Right lobe of liver (tissue), 6 donors: ENCODE data around the gene SDC4. TPM values are rescaled to one million over a fixed set of nuclear protein-coding genes. Genes with fewer than 3 reads are reported as not detected.

Experiments used
- ATAC-seq, 4 donors: fragments of 200-7000 bp; cut with Tn5 transposase; one replicate each; pipeline ENCODE4 v1.9.1; 2020; ENCODE audit warnings: mild to moderate bottlenecking in 4 of 4, moderate library complexity in 4 of 4
- DNase-seq, 3 donors: peaks; one replicate each; pipeline ENCODE4 v3.0.0-alpha.2; 2020
- H3K27ac ChIP-seq, 3 donors: fragments of 200-600 bp; one replicate each; pipeline ENCODE4 v1.8.0; 2022
- H3K27me3 ChIP-seq, 2 donors: fragments of 200-600 bp; one replicate each; pipeline ENCODE4 v1.8.0; 2022
- H3K36me3 ChIP-seq, 4 donors: fragments of 200-600 bp; sonication (generic) in 1 of 4; one replicate each; pipeline versions ENCODE4 v1.5.1 to v1.8.0; 2017 to 2022; ENCODE audit warnings: control low read depth in 1 of 4
- H3K4me1 ChIP-seq, 4 donors: fragments of 200-600 bp; sonication (generic) in 1 of 4; one replicate each; pipeline versions ENCODE4 v1.5.1 to v1.8.0; 2017 to 2022; ENCODE audit warnings: control low read depth in 1 of 4
- H3K4me3 ChIP-seq, 3 donors: fragments of 200-600 bp; one replicate each; pipeline ENCODE4 v1.8.0; 2022
- H3K9me3 ChIP-seq, 4 donors: fragments of 200-600 bp; sonication (generic) in 1 of 4; one replicate each; pipeline versions ENCODE4 v1.5.1 to v1.8.0; 2017 to 2022; ENCODE audit warnings: control low read depth in 1 of 4
- POLR2A ChIP-seq: fragments of 450-650 bp; IDR thresholded peaks from one replicate; pipeline ENCODE4 v1.6.1; 2017; ENCODE audit warnings: antibody characterized with exemption, mild to moderate bottlenecking
- WGBS: methylation state at CpG from one replicate; pipeline ENCODE4 v1.1.6; 2018; ENCODE audit warnings: low coverage, low lambda C conversion rate; ENCODE audit not compliant: insufficient coverage; ENCODE audit errors: missing lambda C conversion rate; 5-methylcytosine and 5-hydroxymethylcytosine counted together
- intact Hi-C, 2 donors: fragments of 100-400 bp; cut with DNase I; formaldehyde crosslinking; loops; one replicate each; pipeline versions ENCODE4 v1.11.2 to v1.14.1; 2022
- total RNA-seq, 6 experiments: library from RNA; depleted of rRNA in 2 of 6; stranded (reverse); fragments of >200 nt in 2 of 6; fragmentation: NEBNext Ultra II Directional in 3 of 6; extraction: Animal tissue kit (Norgen Biotek cat#: 25700) in 3 of 6; gene quantifications; one replicate each; pipeline versions ENCODE4 v1.1.0 to v1.2.4, GENCODE V29; 2016 to 2023
- TF ChIP-seq, protein P1 (sequence below), 4 donors: fragments of 200-600 bp in 3 of 4; fragments of 450-650 bp in 1 of 4; IDR thresholded peaks; one replicate each; pipeline versions ENCODE4 v1.5.1 to v1.8.0; 2016 to 2022; ENCODE audit warnings: antibody characterized with exemption in 4 of 4, mild to moderate bottlenecking in 2 of 4
- donor health status: DM: no; HTN: yes; CAD: no.
- donor health status: DM: no; HTN: no; CAD: no.
- donor health status: DM: no; HTN: no; CAD: no.
- donor health status: DM: no; HTN: yes; CAD: no.
- donor health status: DM: no; HTN: yes; CAD: no.

The SDC4 gene
- total RNA-seq, 6 experiments from 2014 or later, result 84.3 to 373 (median 116) TPM

GRCh38 chr20:45342855-45343531, 5.2 kb downstream of the SDC4 start:
- Histone ChIP-seq H3K36me3 (peaks cover 0 to 9% (median 0%) of the 10 kb centered on the region in 4 donors), H3K27me3 (no peaks in the 10 kb centered on the region), H3K4me3 (peak overlapping the region; percentile 8 to 90 (median 84)), H3K4me1 (peaks cover 0 to 58% (median 21%) of the 10 kb centered on the region in 4 donors), H3K27ac (peak overlapping the region; percentile 91 to 99 (median 97)), H3K9me3 (no peaks in the 10 kb centered on the region)
- 11% methylated on average over 6 of the region's 6 CpGs for WGBS
- ATAC-seq (peak; percentile 12 to 46 (median 23)), DNase-seq (peak in 2 of 3 donors; percentile 64 to 79)
- TF ChIP-seq POLR2A, result peak; percentile 69
- TF ChIP-seq, protein P1, sequence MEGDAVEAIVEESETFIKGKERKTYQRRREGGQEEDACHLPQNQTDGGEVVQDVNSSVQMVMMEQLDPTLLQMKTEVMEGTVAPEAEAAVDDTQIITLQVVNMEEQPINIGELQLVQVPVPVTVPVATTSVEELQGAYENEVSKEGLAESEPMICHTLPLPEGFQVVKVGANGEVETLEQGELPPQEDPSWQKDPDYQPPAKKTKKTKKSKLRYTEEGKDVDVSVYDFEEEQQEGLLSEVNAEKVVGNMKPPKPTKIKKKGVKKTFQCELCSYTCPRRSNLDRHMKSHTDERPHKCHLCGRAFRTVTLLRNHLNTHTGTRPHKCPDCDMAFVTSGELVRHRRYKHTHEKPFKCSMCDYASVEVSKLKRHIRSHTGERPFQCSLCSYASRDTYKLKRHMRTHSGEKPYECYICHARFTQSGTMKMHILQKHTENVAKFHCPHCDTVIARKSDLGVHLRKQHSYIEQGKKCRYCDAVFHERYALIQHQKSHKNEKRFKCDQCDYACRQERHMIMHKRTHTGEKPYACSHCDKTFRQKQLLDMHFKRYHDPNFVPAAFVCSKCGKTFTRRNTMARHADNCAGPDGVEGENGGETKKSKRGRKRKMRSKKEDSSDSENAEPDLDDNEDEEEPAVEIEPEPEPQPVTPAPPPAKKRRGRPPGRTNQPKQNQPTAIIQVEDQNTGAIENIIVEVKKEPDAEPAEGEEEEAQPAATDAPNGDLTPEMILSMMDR (IDR thresholded peaks at IDR 0.05), result no peak
- intact Hi-C loops, result no loop called here

GRCh38 chr20:45341939-45342854, 6.0 kb downstream of the SDC4 start:
- no peaks in the 10 kb centered on the region for H3K27me3 ChIP-seq
- intact Hi-C loops, result no loop called here
- TF ChIP-seq POLR2A, result peak; percentile 85
- TF ChIP-seq, protein P1 (IDR thresholded peaks at IDR 0.05), result no peak
- DNase-seq, result peak; percentile 71 to 91 (median 90)
- ATAC-seq, result peak; percentile 23 to 54 (median 36)
- peak overlapping the region; percentile 8 to 90 (median 84) for H3K4me3 ChIP-seq
- H3K36me3 ChIP-seq, result peaks cover 0 to 9% (median 0%) of the 10 kb centered on the region in 4 donors
- H3K9me3 ChIP-seq, result no peaks in the 10 kb centered on the region
- WGBS, result 22% methylated on average over 8 of the region's 16 CpGs
- peak overlapping the region; percentile 91 to 99 (median 97) for H3K27ac ChIP-seq
- peaks cover 0 to 66% (median 26%) of the 10 kb centered on the region in 4 donors for H3K4me1 ChIP-seq

DNA sequence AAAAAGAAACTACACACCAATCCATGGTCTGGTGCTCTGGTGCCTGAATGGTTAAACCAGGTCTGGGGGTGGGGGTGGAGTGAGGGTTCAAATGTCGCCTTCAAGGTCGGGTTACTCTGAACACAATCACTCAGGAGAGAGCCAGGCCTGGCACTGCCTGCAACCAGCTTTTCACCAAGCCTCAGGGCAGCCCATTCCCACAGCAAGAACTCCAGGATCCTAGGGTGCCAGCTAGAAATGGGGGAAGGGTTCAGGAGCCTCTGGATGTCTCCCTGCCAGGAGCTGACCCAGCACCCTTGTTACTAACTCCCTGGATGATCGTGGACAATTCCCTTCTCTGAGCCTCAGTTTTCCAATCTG, 6.7 kb downstream of the SDC4 start:
- Histone ChIP-seq H3K27ac (peak overlapping the region; percentile 91 to 99 (median 97)), H3K4me1 (peaks cover 0 to 70% (median 29%) of the 10 kb centered on the region in 4 donors), H3K4me3 (peak overlapping the region in 2 of 3 donors; percentile 84 to 90), H3K9me3 (no peaks in the 10 kb centered on the region), H3K27me3 (no peaks in the 10 kb centered on the region), H3K36me3 (peaks cover 0 to 9% (median 0%) of the 10 kb centered on the region in 4 donors)
- 31% methylated on average over 2 of the region's 3 CpGs for WGBS
- intact Hi-C loops, result no loop called here
- ATAC-seq (peak in 1 of 4 donors; percentile 1), DNase-seq (peak in 1 of 3 donors; percentile 77)
- TF ChIP-seq, protein P1 (IDR thresholded peaks at IDR 0.05), result no peak
- TF ChIP-seq POLR2A, result no peak

DNA sequence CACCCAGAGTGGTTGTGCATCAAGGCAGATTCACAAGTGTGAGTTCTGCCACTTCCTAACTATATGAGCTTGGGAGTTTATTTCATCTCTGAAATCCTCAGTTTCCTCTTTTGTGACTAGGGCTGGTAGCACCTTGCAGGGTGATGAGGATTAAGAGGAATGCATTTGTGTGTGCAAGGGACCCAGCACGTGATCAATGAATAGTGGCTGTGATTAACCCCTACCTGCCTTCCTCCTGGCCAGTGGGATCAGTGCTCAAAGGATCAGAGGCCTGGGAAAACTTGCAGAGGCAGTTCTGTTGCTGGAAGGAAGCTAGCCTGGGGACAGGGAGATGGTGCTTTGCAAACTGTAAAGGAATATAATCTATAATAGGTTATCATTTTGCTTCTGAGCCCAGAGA, 7.3 kb downstream of the SDC4 start:
- DNase-seq, result no peak

More for the DNA sequence above, 7.3 kb downstream of the SDC4 start:
- WGBS, result 25% methylated on average over 1 of the region's 1 CpG
- intact Hi-C loops, result no loop called here
- Histone ChIP-seq H3K4me3 (peak overlapping the region in 2 of 3 donors; percentile 84 to 90), H3K27me3 (no peaks in the 10 kb centered on the region), H3K4me1 (peaks cover 0 to 76% (median 32%) of the 10 kb centered on the region in 4 donors), H3K27ac (peak overlapping the region; percentile 91 to 99 (median 97)), H3K9me3 (no peaks in the 10 kb centered on the region), H3K36me3 (peaks cover 0 to 9% (median under 1%) of the 10 kb centered on the region in 4 donors)
- no peak for ATAC-seq
- TF ChIP-seq, protein P1 (IDR thresholded peaks at IDR 0.05), result no peak
- TF ChIP-seq POLR2A, result no peak
